AG09309 (cell line): ENCODE results near the gene LYPD3.

Experiments used
- DNase-seq: peaks from one replicate; pipeline ENCODE4 v3.0.0-alpha.2; 2010; ENCODE audit warnings: low read depth
- H3K4me3 ChIP-seq: 2 replicates; pipeline ENCODE4 v1.5.1; 2011; ENCODE audit warnings: mild to moderate bottlenecking, low read depth, low read length, moderate library complexity; ENCODE audit not compliant: control insufficient read depth
- TF ChIP-seq, protein P1 (sequence below): IDR thresholded peaks from 2 replicates; pipeline ENCODE4 v1.5.1; 2011; ENCODE audit warnings: mild to moderate bottlenecking, low read depth, low read length, inconsistent platforms; ENCODE audit not compliant: insufficient read depth, control insufficient read depth; ENCODE audit errors: missing control alignments

LYPD3 gene

DNA sequence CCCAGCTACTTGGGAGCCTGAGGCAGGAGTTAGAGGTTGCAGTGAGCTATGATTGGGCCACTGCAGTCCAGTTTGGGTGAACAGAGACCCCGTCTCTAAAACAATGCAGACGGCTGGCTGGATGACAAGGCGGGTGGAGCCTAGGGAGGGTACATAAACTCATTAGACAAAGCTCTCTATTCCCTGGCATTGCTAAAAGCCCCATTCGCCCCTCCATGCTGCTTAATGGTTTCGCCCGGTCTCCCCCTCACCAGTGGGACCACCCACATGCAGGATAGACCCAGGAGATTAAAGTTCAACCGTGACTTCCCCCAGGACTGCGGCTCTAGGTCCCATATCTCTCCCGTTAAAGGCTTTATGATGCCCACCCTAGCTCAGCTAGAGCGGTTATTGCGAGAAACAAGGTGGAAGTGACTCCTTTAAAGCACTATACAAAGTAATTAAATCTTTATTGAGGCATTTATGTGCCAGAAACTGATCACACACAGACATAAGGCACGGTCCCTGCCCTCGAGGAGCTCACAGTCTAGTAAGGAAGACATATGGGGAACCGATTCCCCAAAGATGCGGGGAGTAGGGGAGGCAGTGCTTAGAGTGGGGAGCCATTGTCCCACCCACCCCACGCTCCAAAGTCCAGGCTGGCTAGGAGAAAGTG lies 4.9 kb downstream of the LYPD3 start:
- DNase-seq, result no peak

DNA sequence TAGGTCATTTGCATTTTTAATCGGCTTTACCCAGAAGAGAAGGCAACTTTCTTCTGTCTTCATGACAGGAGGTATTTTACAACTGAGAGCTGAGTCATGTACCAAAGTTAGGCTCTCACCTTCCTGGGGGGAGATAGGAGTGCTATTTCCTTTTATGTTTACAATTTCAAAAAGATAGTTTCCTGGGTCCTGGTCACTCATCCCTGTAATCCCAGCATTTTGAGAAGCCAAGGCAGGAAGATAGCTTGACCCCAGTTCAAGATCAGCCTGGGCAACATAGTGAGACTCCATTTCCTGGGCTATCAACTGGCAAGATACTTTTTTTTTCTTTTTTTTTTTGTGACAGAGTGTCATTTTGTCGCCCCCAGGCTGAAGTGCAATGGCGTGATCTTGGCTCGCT lies 7.6 kb downstream of the LYPD3 start:
- TF ChIP-seq, protein P1, sequence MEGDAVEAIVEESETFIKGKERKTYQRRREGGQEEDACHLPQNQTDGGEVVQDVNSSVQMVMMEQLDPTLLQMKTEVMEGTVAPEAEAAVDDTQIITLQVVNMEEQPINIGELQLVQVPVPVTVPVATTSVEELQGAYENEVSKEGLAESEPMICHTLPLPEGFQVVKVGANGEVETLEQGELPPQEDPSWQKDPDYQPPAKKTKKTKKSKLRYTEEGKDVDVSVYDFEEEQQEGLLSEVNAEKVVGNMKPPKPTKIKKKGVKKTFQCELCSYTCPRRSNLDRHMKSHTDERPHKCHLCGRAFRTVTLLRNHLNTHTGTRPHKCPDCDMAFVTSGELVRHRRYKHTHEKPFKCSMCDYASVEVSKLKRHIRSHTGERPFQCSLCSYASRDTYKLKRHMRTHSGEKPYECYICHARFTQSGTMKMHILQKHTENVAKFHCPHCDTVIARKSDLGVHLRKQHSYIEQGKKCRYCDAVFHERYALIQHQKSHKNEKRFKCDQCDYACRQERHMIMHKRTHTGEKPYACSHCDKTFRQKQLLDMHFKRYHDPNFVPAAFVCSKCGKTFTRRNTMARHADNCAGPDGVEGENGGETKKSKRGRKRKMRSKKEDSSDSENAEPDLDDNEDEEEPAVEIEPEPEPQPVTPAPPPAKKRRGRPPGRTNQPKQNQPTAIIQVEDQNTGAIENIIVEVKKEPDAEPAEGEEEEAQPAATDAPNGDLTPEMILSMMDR, result no peak
- H3K4me3 ChIP-seq, result no peak overlapping the region
- no peak for DNase-seq

More for the DNA sequence above, 4.9 kb downstream of the LYPD3 start:
- no peak overlapping the region for H3K4me3 ChIP-seq
- TF ChIP-seq, protein P1, result no peak

DNA sequence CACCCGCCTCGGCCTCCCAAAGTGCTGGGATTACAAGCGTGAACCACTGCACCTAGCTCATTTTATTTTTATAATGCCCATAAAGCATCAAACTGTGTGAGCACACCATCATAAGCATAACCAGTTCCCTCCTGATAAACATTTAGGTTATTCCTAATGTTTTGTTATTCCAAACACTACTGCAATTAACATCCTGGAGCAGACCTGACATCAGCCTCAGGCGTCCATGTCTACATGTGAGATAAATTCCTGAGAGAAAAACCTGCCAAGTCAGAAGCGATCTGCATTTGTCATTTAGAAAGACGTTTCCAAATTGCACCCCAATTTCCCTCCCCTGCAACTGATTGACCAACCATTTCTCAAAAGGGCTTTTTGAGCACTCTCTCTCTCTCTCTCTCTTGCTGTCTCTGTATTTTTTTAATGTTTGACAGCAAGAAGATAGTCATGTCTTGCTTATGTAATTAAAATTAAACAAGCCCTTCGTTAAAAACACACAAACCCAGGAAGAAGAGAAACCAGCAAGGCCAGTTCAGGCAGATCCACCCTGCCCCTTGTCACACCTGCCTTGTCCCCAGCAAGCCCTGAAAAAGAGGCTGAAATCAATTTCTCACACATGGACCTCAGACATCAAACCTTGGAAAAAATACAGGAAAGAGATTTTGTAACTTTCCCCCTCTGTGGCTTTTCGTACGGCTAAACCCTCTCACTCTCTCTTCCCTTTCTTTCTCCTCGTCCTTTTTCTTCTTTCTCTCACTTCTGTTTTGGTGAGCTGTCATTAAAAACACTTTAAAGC lies 9.9 kb downstream of the LYPD3 start:
- TF ChIP-seq, protein P1, result no peak
- no peak for DNase-seq
- no peak overlapping the region for H3K4me3 ChIP-seq

DNA sequence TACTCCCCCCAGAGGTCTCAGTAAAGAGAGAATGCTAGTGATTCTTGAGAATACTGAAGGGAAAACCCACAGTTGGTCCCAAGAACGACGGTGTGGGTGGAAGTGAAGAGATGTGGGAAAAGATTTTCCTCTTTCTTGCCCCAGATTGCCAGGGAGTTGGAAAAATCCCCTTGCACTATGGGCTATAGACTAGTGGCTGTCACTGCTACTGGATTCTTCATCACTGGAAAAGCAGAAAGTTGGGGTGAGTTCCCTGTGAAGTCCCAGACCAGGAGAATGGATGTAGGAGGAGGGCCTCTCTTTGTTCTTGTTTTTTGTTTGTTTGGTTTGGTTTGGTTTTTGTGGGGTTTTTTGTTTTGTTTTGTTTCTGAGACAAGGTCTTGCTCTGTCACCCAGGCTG lies 11.4 kb downstream of the LYPD3 start:
- DNase-seq, result no peak
- TF ChIP-seq, protein P1, result no peak

DNA sequence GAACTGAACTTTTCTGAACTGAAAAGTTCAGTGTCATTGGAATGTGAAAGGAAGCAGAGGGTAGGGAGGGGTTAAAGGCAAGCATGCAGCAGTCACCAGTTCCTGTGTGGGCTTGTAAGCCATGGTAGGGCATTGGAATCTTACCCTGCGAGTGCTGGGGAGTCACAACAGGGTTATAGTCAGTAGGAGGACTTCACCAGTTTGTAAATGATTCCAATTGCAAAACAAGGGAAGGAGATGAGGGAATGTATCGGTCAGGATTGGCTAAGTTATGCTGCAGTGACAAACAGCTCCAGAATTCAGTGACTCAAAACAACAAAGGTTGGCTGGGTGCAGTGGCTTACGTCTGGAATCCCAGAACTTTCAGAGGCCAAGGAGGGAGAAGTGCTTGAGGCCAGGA lies 12.8 kb downstream of the LYPD3 start:
- DNase-seq, result no peak
- TF ChIP-seq, protein P1, result no peak
- no peak overlapping the region for H3K4me3 ChIP-seq

More for the DNA sequence above, 11.4 kb downstream of the LYPD3 start:
- no peak overlapping the region for H3K4me3 ChIP-seq

DNA sequence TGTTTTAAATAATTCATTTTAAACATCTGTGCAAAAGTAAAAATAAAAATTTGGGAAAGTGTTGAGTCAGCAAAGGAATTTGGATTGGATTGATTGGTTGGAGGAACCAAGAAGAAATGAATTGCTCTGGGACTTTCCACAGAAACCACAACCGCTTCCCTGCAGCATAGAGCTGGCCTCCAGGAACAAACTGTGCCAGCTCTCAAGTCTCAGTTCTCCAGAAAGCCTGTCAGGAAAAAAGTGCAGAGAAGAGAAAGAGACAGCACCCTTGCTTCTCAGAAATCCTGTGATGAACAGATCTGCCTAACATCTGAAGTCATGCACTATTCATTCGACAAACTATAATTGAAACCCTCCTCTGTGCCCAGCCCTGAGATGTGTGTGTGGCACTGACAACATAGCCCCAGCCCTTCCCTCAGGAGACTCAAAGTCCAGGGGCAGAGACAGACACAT lies 14.8 kb downstream of the LYPD3 start:
- no peak overlapping the region for H3K4me3 ChIP-seq
- TF ChIP-seq, protein P1, result no peak
- DNase-seq, result no peak

DNA sequence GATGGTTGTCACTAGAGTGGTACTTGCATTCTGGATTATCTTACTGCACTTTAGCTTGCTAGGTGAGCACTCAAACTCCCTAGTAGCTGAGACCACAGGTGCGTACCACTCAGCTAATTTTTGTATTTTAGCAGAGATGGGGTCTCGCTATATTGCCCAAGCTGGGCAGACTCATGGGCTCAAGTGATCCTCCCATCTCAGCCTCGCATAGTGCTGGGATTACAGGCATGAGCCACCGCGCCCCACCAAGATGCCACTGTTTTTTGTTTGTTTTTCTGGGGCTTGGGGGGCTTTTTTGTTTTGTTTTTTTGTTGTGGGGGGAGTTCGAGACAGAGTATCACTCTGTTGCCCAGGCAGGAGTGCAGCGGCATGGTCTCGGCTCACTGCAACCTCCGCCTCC lies 17.8 kb downstream of the LYPD3 start:
- TF ChIP-seq, protein P1, result no peak
- no peak overlapping the region for H3K4me3 ChIP-seq
- DNase-seq, result no peak
